ENCODE results near the gene ANXA2R. TPM values are rescaled to one million over a fixed set of nuclear protein-coding genes. Genes with fewer than 3 reads are reported as not detected.
A peak's percentile ranks its signal among the peaks of the same experiment; 100 is the strongest.

The ANXA2R gene
- total and polyA plus RNA-seq, 2 of the 13 experiments (the other 11 are each of a cell fraction or from before 2014, with no cell fraction given): 0.95 to 1.3 TPM

GRCh38 chr5:43040287-43041098, at the start of gene ANXA2R (continued):
- TF ChIP-seq RERE (CRISPR knock-in tag; IDR thresholded peaks at IDR 0.05; ENCODE audit: low read depth) (no peak), ZNF841 (CRISPR knock-in tag; IDR thresholded peaks at IDR 0.05; ENCODE audit: borderline replicate concordance) (no peak), ZNF263 (CRISPR knock-in tag; IDR thresholded peaks at IDR 0.05) (0 out of 2 replicates have a peak, but pooled peaks have one; percentile 20), ZNF326 (CRISPR knock-in tag; IDR thresholded peaks at IDR 0.05; ENCODE audit: borderline replicate concordance) (no peak), ZNF333 (CRISPR knock-in tag; IDR thresholded peaks at IDR 0.05; ENCODE audit: borderline replicate concordance) (no peak), ELF1 (CRISPR knock-in tag; IDR thresholded peaks at IDR 0.05) (peak; percentile 52), ZFYVE20 (CRISPR knock-in tag; IDR thresholded peaks at IDR 0.05; ENCODE audit: borderline replicate concordance, low read depth) (no peak), EP300 (IDR thresholded peaks at IDR 0.05; ENCODE audit: low read depth in 2 of 2, low read length in 2 of 2) (no peak), EP300 (CRISPR knock-in tag; IDR thresholded peaks at IDR 0.05; ENCODE audit: borderline replicate concordance) (no peak), PLSCR1 (CRISPR knock-in tag; IDR thresholded peaks at IDR 0.05; ENCODE audit: borderline replicate concordance) (no peak), ZNF737 (CRISPR knock-in tag; IDR thresholded peaks at IDR 0.05; ENCODE audit: borderline replicate concordance) (no peak), PRDM10 (CRISPR knock-in tag; IDR thresholded peaks at IDR 0.05; ENCODE audit: low read depth) (no peak), RFX3 (CRISPR knock-in tag; IDR thresholded peaks at IDR 0.05) (no peak), CBFB (CRISPR knock-in tag; IDR thresholded peaks at IDR 0.05) (no peak), PHF8 (CRISPR knock-in tag; IDR thresholded peaks at IDR 0.05) (no peak), TEAD2 (CRISPR knock-in tag; IDR thresholded peaks at IDR 0.05) (no peak), ZNF562 (CRISPR knock-in tag; IDR thresholded peaks at IDR 0.05; ENCODE audit: borderline replicate concordance) (no peak), ATF4 (CRISPR knock-in tag; IDR thresholded peaks at IDR 0.05) (no peak)
